ENCODE data around the gene CRACR2B.

The CRACR2B gene

GRCh38 chr11:855330-855674 lies 27.6 kb downstream of the CRACR2B start:
- no peak for DNase-seq

DNA sequence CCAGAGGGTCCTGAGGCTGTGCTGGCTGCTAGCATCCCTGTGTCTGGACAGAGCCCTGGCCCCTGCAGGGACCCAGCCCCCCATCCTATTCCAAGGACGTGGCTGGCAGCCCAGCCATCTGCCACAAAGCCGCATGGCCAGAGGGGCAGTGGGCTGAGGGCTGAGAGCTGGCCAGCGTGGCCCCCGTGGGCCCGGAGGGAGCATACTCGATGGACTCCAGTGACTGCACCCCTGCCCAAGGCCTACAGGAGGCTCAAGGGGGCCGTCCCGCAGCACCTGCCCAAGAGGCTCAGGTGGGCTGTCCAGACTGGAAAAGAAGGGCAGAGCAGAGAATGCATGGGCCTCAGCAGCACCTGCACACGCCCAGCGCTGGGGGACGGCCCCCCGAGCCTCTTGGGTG lies 28.1 kb downstream of the CRACR2B start:
- DNase-seq = no peak

GRCh38 chr11:856397-856796 lies 28.7 kb downstream of the CRACR2B start:
- DNase-seq = no peak

- no peak for DNase-seq
Measured at GRCh38 chr11:858053-858761, 30.5 kb downstream of the CRACR2B start.

- DNase-seq = no peak
Measured at GRCh38 chr11:858762-859339, 31.1 kb downstream of the CRACR2B start.

GRCh38 chr11:859394-860131 lies 31.8 kb downstream of the CRACR2B start:
- DNase-seq = peak; percentile 82

- no peak for DNase-seq
Measured at GRCh38 chr11:860234-861104, 32.8 kb downstream of the CRACR2B start.

- no peak for DNase-seq
Measured at GRCh38 chr11:861105-861479, 33.4 kb downstream of the CRACR2B start.

DNA sequence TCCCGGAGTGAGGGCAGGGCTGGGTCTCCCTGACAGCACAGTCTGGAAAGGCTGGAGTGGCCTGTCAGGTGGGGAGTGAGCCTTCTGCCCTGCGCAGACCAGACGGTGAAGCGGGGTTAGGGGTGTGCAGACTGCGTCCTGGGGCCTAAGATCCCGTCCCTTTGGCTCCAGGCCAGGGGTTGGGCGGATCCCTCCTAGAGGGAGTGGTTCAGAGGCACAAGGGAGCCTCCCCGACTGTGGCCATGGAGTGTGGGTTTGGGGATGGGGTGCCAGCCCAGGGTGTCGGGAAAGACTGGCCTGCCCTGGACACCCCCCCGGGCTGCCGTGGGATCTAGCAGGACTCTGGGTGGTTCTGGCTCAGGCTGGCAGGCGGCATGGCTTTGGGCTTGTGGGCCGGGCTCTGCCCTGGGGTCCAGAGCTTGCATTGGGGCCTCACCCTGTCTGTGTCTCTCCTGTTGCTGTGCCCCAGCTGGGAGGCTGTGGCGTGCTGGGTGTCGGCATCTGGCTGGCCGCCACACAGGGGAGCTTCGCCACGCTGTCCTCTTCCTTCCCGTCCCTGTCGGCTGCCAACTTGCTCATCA lies 34.5 kb downstream of the CRACR2B start:
- DNase-seq = no peak

GRCh38 chr11:862696-863022 lies 34.9 kb downstream of the CRACR2B start:
- no peak for DNase-seq

DNA sequence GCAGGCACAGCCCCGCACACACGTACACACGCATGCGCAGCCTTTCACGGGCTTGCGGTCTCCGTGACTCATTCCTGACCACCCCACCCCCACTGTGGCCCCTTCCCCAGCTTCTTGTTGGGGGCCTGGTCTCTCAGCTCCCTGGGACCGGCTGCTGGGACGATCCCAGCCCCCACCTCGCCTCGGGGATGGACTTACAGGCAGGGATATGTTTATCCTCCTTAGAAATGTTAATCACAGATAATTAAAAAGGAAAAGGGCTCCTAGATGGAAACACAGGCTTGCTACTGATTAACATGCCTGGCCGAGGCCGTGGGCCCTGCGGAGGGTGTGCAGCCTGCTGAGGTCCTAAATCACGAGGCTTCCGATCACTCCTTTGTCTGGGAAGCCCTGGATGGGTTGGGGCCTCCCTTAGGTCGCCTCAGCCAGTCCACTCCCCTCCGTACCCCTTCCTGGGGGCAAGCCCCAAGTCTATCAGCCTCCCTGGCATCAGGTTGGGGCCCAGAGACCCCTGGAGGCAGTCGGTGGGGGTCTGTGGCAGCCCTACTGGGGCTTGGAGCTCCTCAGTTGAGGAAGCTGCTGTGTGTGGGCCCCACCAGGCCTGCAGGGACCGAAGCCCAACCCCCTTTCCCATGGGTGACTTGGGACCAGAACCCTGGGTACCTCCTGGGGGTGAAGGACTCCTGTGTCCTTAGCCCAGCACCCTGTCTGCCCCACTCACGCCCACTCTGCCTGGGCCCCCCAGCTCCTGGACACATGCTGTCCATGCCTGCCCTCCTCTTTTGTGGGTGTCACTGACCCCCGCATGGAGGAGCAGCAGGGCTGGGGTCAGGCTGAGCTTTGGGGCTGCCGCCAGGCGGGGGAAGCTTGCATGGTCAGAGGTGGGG lies 35.5 kb downstream of the CRACR2B start:
- peak; percentile 43 for DNase-seq

- no peak for DNase-seq
Measured at GRCh38 chr11:863910-864827, 36.5 kb downstream of the CRACR2B start.

GRCh38 chr11:864898-865297 lies 37.2 kb downstream of the CRACR2B start:
- no peak for DNase-seq

GRCh38 chr11:865462-866430 lies 38.0 kb downstream of the CRACR2B start:
- DNase-seq = no peak

GRCh38 chr11:866481-866880 lies 38.8 kb downstream of the CRACR2B start:
- no peak for DNase-seq

- no peak for DNase-seq
Measured at GRCh38 chr11:867856-868358, 40.2 kb downstream of the CRACR2B start.

GRCh38 chr11:868394-868793 lies 40.7 kb downstream of the CRACR2B start:
- DNase-seq = no peak

- no peak for DNase-seq
Measured at GRCh38 chr11:868802-869201, 41.1 kb downstream of the CRACR2B start.

DNA sequence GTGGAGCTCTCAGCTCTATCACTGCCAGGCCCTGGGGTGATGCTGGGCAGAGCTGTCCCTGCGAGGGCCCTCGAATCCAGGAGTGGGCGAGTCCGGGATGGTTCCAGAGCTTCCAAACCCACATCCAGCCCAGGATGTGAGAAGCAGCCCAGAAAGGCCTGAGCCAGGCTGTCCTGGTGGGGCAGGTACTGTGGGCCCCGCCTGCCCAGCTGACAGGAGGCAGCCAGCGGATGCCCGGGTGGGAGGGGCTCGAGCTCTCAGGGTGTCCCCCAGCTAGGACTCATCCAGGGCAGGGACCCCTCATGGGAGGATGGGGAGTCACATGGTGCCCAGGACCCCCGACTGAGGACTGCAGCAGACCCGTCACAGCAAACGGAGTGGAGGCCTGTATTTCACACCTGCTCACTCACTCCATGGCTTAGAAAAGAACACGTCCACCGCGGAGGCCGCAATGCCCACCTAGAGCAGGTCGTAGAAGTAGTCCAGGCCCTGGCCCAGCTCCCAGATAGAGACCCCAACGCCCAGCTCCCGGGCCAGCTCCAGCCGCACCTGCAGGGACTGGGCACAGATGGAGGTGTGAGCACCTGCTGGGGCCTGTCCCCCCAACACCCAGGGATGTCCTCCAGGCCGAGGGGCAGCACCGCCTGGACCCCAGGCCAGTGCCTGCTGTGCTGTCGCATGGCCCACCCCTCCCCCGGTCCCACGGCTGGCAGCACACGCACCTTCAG lies 41.8 kb downstream of the CRACR2B start:
- DNase-seq = no peak

Measured in fibroblast of skin of right biceps (primary cell).